HepG2 (cell line): Measurements from ENCODE around the gene AKAP6.

ENCODE experiments used
- ATF1 ChIP-seq: IDR thresholded peaks from 2 replicates; pipeline ENCODE4 v1.6.1; 2016; ENCODE audit warnings: mild to moderate bottlenecking, control low read depth
- ATF4 ChIP-seq, 2 experiments: fragments of 450-650 bp in 1 of 2; sonication (generic) in 1 of 2; formaldehyde crosslinking; IDR thresholded peaks; 2 replicates each; pipeline versions ENCODE4 v1.5.0 to v1.8.0; 2020 to 2022; ENCODE audit warnings: mild to moderate bottlenecking in 1 of 2, missing genetic modification reagents in 1 of 2
- ETV5 ChIP-seq: IDR thresholded peaks from 2 replicates; pipeline ENCODE4 v1.6.1; 2018; ENCODE audit warnings: missing biosample characterization, missing genetic modification reagents, inconsistent platforms, borderline replicate concordance
- MIXL1 ChIP-seq: IDR thresholded peaks from 2 replicates; pipeline ENCODE4 v1.6.1; 2016
- SP4 ChIP-seq: sonication (generic); formaldehyde crosslinking; IDR thresholded peaks from 2 replicates; pipeline ENCODE4 v1.8.1; 2023; ENCODE audit warnings: mild to moderate bottlenecking, missing genetic modification reagents
- ZFP1 ChIP-seq: IDR thresholded peaks from 2 replicates; pipeline ENCODE4 v1.6.1; 2016
- TF ChIP-seq, protein P1 (sequence below): sonication (generic); formaldehyde crosslinking; IDR thresholded peaks from 2 replicates; pipeline ENCODE4 v1.5.0; 2020; ENCODE audit warnings: mild to moderate bottlenecking, missing genetic modification reagents, moderate library complexity

GRCh38 chr14:32701475-32701874, 372.4 kb downstream of the AKAP6 start:
- TF ChIP-seq ZFP1 (CRISPR knock-in tag) (no peak), ETV5 (CRISPR knock-in tag) (no peak), ATF4 (CRISPR knock-in tag; IDR thresholded peaks at IDR 0.05) (no peak), MIXL1 (CRISPR knock-in tag) (no peak), SP4 (no peak), ATF1 (CRISPR knock-in tag) (no peak)
- TF ChIP-seq, protein P1, sequence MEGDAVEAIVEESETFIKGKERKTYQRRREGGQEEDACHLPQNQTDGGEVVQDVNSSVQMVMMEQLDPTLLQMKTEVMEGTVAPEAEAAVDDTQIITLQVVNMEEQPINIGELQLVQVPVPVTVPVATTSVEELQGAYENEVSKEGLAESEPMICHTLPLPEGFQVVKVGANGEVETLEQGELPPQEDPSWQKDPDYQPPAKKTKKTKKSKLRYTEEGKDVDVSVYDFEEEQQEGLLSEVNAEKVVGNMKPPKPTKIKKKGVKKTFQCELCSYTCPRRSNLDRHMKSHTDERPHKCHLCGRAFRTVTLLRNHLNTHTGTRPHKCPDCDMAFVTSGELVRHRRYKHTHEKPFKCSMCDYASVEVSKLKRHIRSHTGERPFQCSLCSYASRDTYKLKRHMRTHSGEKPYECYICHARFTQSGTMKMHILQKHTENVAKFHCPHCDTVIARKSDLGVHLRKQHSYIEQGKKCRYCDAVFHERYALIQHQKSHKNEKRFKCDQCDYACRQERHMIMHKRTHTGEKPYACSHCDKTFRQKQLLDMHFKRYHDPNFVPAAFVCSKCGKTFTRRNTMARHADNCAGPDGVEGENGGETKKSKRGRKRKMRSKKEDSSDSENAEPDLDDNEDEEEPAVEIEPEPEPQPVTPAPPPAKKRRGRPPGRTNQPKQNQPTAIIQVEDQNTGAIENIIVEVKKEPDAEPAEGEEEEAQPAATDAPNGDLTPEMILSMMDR (CRISPR knock-in tag): no peak
